HG03039 (cell line): Measurements from ENCODE around the gene TCF7L2.

Source experiments
- ATAC-seq: cut with Tn5 transposase; IDR thresholded peaks from one replicate; pipeline ENCODE4 v1.9.1; 2021; ENCODE audit warnings: mild to moderate bottlenecking, moderate library complexity; ENCODE audit not compliant: unreplicated experiment

TCF7L2 gene

DNA sequence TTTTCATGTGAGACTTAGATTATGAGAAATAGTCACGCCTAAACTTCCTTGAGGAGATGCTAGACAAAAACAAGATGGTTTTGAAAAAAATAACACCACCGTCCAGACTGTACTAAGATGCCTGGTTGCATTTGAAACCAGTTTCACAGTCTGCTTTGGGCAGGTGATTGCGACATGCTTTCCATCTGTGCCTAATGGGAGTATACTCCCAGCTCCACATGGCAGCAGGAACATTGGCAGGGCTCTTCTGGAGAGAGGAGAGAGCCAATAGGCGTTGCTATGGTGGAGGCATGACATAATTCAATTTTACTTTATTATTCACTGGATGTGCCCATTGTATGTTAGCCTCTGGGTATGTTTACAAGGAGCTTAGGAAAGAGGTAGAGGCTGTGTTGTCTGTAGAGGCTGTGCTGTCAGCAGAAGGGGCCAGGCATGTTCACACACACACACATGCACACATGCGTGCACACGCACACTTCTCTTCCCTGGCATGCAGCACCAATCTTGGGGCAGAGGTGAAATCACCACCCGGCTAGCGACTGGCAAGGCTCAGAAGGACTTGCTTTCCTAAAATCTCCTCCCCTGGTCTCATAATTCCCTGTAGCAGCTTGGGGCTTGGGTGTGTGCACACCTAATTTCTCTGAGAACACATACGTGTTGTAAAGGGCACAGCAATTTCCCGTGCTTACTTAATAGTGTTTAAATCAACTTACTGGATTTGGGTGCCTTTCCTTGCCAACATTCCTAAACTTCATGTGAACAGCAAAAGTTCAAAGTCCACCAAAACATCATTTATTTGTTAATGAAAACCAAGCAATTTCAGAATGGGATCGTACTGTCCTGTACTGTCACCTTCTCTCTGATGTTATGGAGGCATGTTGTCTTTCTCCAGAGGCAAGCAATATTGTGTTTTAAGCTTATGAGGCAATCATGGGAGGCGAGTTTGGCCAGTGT lies 162.1 kb downstream of the TCF7L2 start:
- ATAC-seq, result no peak

DNA sequence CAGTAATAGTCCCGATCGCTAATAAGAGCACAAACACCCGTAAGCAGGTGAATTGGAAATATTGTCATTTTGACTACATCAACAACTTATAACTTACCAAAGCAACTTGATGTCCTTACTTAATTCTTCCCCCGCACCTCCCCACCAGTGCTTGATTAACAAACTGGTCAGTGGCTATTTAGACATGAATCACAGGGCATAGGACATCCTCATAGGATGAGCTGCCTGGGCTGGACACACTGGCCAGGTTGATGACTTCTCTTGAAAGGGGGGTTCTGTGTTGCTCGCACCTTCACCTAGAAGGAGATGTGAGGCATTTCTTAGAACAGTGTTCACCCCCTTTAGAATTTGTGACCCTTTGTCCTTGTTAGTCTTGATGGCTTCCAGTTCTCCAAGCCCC lies 163.2 kb downstream of the TCF7L2 start:
- no peak for ATAC-seq

DNA sequence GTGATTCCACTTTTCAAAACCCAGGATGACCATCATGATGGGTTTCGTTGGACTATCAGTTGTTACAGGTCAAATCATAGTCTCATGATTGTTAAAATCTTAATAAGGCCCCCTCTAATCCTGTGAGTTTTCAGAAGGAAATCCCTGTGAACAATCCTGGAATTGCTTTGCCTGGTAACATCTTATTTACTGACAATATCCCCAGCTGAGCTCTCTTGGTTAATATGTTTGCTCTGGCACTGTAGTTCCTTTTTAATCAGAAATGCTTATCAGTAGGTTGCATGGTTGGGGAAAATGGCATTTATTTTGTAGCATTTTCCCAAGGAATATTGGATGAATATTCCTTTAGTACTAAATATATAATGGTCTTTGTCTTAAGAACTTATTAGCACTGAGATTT lies 163.9 kb downstream of the TCF7L2 start:
- ATAC-seq, result no peak

DNA sequence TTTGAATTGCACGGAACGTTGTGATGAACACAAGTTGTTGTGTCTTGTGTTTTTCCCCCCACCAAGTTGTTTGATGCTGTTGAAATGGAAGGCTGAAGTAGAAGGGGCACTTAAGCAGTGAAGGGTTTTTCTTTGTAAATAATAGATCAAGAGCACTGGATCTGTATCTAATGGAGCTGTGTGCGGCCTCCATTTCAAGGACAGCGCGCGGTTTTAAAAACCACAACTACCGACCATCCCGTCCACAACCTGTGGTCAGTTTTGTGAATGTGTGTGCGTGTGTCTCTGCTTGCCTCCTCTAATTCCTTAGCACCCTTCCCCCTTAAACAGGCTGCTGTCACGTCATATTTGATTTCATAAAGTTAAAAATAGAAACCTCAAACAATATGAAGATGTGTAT lies 165.5 kb downstream of the TCF7L2 start:
- no peak for ATAC-seq

DNA sequence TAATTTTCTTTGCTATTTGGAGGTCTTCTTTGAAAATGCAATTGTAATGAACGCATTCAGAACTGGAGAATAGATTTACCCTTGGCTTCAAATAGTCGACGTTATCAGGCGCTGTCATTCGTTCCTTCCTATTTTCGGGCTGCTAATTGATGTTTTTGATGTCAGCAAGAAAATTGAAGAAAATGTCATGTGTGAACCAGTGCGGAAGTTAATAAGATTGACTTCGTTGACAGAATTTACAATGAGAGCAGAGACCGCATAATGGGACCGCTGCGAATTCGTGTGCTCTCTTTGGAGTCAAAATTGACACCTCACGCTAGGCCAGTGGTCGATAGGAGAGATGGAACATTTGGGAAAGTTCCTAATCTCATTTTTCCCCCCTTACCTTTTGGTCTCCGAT lies 168.8 kb downstream of the TCF7L2 start:
- no peak for ATAC-seq

DNA sequence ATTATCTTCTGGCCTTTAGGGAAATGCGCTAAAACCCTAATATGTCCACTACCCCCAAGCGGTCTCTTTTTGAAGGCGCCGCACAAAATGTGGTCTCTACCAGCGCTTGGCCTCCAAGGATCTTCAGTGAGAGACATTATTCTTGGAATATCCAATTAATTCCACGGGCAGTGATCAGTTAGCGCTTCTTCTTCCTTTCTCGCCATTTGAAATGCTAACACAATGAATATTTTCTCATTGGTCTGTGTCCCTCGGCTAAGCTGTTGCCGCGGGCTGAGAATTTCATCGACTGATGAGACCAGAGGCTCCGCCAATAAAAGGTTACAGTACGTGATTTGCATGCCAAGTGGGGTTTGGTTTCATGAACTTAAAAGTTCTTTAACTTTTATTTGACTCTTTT lies 169.8 kb downstream of the TCF7L2 start:
- ATAC-seq, result no peak

DNA sequence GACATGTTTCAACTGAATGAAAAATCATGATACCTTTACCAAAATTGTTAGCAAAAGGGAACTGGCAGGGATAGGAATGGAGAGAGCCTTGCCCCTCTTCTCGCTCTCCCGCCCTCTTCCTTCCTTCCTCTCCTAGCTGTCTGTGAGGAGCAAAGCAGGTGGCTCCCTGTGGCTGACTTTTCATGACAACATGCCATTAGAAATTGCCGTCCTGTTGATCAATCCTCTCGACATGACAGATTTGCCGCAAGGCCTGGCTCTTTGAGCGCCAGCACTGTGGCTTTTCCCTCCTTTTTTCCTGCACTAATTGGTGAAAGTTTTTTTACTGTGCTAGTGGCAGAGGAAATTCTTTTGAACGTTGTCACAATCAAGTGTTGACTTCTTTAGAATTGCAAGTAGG lies 171.1 kb downstream of the TCF7L2 start:
- no peak for ATAC-seq

DNA sequence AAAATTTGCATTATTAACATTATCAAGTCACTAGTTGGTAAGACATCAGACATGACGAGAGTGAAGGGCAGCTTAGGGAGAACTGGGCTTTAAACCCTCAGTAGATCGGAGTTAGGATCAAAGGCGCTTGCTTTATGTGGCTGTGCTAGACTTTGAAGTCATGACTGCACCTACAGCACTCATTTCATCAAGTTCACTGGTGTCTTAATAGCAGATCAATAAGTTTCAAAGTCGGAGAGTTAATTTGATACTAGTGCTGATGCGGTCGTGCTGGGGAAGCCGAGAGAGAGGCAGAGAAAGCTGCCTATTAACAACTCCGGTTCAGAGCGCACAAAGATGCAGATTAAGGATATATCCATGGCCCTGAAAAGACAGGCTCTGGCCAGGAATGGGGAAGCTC lies 172.9 kb downstream of the TCF7L2 start:
- no peak for ATAC-seq

DNA sequence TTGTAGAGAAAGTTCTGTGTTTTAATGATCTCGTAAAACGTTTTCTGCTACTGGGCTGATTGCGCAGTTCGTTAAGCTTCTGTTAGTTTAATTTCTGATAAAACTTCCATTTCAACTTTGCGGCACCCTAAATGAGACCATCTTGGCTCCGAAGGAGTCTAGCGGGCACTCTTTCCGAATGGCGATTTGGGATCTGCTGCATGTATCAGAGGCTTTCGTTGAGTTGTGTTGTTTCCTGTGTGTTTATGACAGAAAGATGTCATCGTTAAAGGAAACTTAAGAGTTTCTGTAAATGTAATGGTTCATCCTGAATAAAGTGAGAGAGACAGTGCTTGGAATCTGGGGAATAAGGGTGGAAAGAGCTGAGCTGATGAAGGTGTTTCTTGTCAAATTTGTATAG lies 174.7 kb downstream of the TCF7L2 start:
- ATAC-seq, result no peak

DNA sequence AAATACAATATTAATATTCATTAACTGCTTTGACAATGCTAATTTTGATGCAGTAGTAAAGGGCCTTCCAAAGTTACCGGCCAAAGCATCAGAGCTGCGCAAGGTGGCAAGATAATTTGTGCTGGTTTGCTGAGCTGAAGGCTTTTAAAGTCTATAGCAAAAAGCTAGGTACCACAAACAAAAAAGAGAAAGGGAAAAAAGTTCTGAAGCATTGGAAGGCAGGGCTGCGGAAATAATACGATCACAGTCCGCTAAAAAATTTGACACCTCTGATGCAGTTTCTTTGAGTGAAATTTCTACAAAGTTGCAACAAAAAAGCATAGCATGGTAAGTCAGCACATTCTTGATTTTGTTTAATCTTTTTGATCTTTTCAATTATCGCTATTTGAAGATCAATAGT lies 175.6 kb downstream of the TCF7L2 start:
- ATAC-seq, result no peak

DNA sequence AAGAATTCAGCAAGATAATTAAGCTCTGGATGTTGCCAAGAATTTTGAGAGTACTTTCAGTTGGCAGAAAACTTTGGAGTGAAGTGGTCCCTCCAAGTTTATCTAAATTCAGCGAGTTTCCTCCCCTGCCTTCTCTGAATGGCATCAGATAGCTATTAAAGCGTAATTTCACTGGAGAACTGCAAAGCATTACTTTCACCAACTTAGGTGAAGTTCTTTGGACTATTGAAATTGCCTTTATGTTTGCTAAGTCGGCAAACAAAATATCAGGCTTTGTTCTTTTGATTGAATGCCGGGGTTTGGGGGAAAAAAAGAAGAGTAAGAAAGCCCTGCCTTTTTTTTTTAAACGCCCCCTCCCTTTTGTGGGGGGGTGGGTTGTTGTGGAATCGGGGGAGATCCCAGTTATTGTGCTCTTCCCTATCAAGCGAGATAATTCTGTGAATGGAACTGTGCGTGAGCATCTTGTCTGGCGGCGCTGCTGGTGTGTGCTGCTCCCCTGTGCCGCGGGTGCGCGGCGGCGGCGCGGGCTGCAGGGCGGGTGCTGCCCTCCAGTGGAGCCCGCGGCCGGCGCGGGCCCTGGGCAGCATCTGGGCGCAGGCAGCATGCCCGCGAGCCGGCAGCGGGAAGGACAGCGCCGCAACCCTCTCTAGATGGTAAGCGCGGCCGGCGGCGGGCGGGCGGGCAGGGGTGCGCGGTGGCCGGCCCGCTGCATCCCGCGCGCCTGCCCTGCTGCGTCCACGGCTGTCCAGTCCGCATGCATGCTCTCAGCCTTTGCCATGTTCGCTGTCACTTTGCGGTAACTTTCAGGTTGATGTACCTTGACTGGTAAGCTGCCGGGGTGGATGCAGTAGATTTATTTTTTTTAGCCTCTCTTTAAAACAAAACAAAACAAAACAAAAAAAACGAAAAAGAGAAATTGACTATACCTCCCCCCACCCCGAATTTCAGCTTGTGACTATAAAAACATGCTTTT lies 176.5 kb downstream of the TCF7L2 start:
- no peak for ATAC-seq

DNA sequence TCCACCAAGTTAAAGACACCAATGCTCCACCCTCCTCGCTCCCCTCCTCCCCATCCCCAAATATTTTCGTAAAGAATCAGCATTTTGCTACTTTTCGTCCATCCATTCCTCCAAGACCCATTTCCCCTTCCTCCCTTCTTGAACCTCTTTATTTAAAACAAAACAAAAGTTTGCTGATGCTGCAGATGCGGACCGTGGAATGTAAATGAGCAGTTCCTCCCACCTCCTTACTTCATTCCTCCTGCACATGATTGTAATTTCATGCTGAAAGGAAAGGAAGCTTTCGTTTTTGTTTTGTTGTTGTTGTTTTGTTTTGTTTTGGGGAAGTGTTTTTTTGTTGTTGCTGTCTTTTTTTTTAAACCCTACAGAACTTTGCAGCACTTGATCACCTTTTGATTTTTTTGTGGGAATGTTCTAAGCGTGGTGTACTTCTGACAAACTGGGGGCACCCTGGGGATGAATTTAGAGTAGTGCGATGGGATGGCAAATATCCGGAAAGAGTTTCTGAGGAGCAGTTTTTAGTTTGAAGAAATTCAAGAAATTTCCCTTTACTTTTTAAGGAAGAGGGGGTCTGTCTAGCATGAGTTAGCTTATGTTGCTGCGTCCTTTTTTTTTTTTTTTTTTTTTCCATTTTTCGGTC lies 177.3 kb downstream of the TCF7L2 start:
- no peak for ATAC-seq

DNA sequence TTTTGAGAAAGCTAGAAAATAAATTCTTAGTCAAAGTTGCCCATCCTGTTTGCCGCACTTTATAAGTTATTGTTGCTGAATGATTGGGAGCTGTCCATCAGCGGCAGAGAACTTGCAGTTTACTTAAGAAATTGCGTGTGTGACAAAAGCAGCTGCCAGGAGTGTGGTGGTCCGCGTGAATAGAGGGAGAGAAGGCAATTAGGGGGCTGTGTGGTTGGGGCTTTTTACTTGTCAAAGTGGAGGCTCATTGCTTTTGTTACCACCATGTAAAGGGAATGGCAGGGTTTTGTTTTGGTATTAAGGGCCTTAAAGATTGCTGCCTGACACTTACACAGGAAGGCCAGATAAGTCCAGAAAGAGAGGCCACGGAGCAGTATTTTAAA lies 177.8 kb downstream of the TCF7L2 start:
- ATAC-seq, result no peak

DNA sequence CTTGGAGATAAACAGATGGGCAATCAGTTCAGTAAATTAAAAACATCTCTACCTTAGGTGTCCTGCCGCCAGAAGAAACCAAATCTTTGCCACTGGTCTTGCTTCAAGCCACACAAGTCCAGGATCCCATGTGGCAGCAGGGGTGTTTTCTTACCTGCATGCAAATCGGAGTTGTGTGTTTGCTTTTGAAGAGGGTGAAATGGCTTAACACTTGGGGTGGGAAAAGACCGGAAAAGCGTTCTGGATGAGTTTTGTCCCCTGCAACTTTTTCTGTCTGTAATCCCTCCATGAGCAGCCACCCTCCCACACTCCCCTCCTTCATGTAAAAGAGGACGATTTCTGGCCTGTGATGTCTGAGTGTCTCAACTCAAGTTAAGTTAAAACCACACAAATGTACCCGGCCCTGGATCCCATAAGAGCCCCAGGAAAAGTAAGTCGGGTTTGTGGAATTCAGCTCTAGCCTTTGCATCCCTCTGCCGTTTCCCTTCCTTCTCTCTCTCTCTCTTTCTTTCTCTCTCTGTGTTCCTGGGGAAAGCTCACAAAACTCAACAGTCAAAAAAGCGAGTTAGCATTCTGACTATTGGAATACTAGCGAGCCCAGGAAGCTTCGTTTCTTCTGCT lies 178.5 kb downstream of the TCF7L2 start:
- ATAC-seq, result no peak

DNA sequence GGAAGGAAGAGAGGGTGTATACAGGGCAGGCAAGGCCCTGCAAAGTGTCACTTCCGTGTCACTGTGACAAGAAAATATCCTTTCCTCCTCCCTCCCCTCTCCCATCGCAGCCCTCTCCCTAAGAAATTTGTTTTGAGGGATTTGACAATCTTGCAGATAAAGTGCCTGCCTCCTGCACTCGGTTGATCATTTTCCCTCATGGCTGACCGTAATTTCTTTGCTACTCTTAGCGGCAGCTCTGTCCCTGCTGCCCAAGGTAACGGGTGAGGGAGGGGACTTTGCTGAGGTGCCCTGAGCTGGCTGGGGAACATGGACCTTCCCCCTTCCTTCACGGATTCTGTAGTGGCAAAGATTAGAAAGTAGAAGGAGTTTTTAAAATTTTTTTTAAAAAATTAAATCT lies 179.1 kb downstream of the TCF7L2 start:
- ATAC-seq, result no peak

DNA sequence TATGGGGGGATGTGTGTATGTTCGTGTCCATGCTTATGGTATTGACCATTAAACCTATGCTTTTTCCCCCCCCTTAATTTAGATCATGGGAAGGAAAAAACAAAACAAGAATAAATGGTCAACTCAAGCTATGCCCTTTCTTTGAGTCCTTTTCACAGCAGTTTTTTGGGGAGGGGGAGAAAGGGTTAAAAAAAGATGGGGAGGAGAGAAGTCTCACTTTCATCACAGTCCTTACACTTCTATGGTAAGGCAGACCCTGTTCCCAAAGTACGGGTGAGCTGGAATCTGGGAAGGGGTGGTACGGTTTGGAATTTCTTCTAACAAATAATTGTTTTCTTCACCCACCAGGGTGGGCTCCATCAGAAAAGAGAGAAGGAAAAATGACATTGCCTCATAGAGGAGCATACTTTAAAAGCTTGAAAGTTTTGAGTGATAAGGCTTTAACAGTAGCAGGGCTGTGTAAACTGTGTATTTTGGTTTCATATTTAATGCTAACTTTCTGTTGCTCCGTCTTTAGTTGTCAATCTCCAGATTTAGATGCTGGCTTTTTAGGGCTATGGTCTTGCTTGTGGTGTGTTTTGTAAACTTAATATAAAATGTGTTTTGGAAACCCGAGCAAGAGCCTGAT lies 180.1 kb downstream of the TCF7L2 start:
- ATAC-seq, result no peak

DNA sequence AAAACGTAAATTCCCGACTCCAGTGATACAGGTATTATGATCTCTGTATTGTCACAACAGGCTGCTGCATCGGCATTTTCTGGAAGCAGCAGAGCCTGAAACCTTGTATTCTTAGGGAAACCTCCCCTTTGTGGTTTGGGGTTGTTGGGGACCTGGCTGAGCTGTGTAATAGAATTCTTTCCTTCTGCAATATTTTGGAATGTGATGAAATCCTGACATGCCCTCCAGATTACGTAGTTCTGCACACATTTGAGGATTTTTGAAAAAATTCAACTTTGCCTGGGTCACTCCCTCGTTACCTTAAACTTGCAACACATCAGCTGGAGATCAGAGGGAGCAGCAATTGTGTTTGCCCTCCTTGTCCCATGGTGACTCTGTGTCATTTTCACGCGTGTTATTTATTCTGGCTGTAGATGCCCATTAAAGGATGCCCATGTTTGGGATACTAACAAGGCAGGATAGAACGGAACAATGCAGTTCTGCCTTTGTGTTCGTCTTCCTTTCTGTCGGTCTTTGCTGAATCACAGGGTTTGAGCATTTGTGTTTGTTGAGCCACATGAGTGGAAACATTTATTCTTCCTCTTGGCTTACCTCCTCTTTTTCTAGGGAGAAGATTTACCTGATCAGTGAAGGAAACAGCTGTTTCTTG lies 181.7 kb downstream of the TCF7L2 start:
- ATAC-seq, result no peak

DNA sequence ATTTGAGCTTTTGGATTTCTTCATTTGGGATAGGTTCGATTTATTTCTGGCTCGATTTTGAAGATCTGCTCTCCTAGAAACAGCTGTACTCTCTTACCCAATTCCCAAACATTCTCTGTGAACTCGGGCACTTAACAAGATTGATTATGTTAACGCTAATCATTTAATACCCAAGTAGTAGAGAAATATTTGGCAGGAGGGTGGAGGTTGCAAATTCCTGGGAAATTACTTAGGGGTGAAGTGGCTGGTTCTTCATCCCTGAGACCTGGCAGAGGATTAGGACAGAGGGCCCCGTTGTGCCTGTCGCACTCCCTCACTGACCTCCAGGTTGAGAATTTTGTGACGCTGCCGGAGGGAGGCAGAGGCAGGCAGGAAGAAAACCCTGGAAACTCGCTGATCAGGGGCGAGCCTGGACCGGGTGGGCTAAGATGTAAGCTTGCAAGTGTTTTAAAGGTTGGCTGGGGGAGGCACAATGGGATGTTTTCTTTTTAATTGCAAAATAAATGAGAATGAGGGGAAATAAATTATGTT lies 182.6 kb downstream of the TCF7L2 start:
- no peak for ATAC-seq

DNA sequence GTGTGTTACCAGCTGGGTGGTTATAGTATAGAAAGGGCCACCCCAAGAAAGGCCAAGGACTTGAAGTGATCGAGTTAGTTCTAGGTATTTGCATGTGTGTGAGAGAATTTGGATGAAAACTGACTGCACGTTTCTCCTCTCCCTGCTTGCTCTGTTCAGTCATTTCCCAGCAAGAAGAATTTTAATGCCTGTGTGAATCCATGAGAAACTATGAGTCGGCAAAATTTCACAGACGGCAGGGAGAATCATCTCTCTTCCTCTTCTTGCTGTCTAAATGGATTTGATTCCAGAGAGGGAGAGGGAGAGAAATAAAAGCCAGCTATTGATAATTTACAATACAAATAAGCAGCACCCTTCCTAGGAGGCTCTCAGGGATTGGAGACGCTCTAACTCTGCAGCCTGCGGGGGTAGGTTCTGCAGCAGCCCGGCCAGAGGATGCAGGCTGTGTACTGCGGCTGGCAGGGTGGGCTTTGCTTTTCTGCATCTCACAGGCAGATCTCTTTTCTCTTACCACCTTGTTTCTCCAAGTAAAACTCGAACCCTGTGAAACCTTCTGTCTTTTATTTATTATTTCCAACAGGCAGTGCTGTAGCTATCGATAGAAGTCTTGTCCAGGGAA lies 183.6 kb downstream of the TCF7L2 start:
- ATAC-seq, result no peak
